Astrocyte (in vitro differentiated cells and primary cell): ENCODE results near the gene HSPH1.

Experiments
- EZH2 ChIP-seq: IDR thresholded peaks from 2 replicates; pipeline ENCODE4 v1.6.1; 2012; ENCODE audit warnings: mild to moderate bottlenecking, low read length, inconsistent platforms; ENCODE audit not compliant: insufficient read depth
- TF ChIP-seq, protein P1 (sequence below): IDR thresholded peaks from 2 replicates; pipeline ENCODE4 v1.5.1; 2011; ENCODE audit warnings: low read depth, mild to moderate bottlenecking, inconsistent platforms, low read length, moderate library complexity; ENCODE audit not compliant: insufficient read depth

DNA sequence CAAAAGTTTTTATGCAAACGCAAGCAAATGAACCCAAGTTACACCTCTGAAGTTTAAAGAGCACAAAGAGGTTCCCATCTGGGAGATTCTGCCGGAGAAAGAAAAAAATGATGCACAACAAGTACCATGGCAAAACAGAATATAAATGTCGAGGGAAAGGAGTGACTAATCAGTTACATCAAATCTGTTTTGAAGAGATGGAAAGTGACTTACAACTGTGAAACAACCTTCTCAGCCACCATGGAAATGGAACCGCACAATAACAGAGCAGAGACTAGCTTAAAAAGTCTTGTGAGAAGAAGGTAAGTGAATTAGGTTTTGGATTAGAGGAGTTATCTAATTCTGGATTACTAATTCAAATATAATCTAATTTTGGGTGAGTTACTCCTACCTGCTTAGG, 2.4 kb downstream of the HSPH1 start:
- TF ChIP-seq, protein P1, sequence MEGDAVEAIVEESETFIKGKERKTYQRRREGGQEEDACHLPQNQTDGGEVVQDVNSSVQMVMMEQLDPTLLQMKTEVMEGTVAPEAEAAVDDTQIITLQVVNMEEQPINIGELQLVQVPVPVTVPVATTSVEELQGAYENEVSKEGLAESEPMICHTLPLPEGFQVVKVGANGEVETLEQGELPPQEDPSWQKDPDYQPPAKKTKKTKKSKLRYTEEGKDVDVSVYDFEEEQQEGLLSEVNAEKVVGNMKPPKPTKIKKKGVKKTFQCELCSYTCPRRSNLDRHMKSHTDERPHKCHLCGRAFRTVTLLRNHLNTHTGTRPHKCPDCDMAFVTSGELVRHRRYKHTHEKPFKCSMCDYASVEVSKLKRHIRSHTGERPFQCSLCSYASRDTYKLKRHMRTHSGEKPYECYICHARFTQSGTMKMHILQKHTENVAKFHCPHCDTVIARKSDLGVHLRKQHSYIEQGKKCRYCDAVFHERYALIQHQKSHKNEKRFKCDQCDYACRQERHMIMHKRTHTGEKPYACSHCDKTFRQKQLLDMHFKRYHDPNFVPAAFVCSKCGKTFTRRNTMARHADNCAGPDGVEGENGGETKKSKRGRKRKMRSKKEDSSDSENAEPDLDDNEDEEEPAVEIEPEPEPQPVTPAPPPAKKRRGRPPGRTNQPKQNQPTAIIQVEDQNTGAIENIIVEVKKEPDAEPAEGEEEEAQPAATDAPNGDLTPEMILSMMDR: no peak
- no peak for TF ChIP-seq EZH2
